Stimulated activated CD4-positive, alpha-beta T cell treated with anti-CD3 and anti-CD28 coated beads, Interleukin-4, amount 100 ng/mL, for 24 hours (primary cell): ENCODE measurements around the gene SLC13A5.
"Not testable (repeated sequence)": the region's sequence is repeated elsewhere in the genome, so short reads cannot be mapped to it uniquely, and the experiment has no call there.

Experiments
- DNase-seq: peaks from one replicate; pipeline ENCODE4 v3.0.0-alpha.2; 2020

The SLC13A5 gene

GRCh38 chr17:6658411-6658810, 54.8 kb downstream of the SLC13A5 start:
- DNase-seq, result not testable (repeated sequence)

- no peak for DNase-seq
Measured at GRCh38 chr17:6657633-6658287, 55.4 kb downstream of the SLC13A5 start.

DNA sequence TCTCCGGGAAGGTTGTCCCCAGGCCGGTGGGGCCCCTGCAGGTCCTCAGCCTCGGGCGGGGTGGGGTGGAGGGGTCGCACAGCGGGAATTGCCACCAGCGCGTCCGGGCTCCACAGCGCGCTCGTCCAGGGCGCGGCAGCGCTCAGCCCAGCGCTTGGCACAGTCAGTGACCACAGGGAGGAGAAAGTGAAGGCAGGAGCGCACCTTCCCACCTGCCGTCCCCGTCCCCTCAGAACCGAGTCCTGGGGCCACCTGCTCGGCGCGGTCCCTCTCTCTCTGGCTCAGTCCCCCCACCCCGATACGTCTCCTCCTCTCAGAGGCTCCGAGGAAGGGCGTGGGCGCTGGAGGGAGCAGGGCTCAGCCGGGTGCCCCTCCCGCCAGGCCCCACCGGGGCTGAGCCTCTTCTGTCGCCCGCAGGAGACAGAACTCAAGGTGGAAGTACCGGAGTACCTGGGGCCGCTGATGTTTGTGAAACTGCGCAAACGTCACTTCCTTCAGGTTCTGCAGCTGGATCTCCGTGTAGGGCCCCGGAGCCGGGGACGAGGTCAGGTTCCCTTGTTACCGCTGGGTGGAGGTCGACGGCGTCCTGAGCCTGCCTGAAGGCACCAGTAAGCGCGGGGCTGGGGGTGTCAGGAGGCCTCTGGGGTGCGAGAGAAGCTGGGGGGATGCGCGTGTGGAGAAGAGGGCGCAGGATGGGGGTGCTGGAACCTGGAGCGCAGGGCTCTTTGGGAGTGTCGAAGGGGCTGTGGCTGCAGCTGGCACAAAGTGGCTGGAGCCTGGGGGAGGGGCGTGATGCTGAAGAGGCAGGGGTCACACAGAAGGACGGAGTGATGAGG, 56.2 kb downstream of the SLC13A5 start:
- DNase-seq, result peak; percentile 71

DNA sequence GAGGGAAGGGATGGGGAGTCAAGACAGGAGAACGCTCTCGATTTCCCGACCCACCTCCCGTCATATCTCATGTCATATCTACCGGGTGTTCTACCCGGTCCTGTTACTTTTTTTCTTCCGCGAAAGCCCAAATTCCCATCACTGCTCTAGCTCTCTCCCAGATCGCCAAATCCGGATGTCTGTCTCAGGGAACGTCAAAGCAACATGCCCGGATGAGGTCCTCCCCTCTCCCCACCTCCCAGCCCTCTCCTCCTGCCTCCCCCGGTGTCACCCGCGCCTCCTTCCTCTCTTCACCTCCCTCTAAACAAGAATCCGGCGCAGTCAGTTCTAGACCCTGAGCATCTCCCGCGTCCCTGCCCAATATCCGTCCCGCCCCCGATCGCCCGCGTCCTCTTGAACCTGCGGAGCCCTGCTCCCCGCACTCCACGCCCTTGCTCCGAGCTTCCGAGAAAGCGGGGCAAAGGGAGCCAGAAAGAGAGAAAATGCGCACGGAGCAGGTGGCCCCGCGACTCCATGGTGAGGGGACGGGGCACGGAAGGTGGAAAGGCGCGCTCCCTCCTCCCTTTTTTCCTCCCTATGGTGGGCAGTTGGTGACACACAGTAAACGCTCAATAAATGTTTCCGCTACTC, 57.3 kb downstream of the SLC13A5 start:
- DNase-seq, result not testable (repeated sequence)

GRCh38 chr17:6654841-6655731, 58.1 kb downstream of the SLC13A5 start:
- DNase-seq, result no peak

DNA sequence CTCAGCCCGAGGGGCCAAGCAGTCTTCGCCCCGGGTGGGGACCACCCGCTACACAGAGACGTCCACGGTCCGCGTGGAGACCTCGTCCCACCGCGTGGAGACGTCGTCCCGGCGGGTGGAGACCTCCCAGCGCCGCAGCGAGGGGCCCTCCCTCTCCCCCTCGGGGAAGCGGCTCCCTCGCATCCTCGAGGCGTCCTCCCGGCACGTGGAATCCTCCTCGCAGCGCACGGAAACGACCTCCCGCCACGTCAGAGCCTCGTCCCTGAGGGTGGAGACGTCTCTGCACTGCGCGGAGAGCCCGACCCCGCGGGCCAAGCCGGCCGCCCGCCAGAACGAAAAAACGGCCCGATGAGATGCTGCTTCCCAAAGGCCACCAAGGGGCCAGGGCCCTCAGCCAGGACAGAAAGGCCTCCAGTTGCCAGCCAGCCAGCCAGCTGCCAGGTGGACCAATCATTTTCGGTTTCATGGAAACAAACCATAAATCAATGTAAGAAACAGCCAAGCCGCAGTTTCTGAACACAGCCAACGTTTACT, 61.2 kb downstream of the SLC13A5 start:
- no peak for DNase-seq

GRCh38 chr17:6651354-6651918, 61.7 kb downstream of the SLC13A5 start, which contains the start of the genes C17orf100 and MED31:
Gene C17orf100 (plus strand): TSS chr17:6651762. CDS start chr17:6651914, 152 bp downstream.
Gene MED31 (minus strand): TSS chr17:6651605. CDS start chr17:6651528, 77 bp downstream.
- peak; percentile 96 for DNase-seq

- DNase-seq, result no peak
Measured at GRCh38 chr17:6648181-6648580, 65.0 kb downstream of the SLC13A5 start.

DNA sequence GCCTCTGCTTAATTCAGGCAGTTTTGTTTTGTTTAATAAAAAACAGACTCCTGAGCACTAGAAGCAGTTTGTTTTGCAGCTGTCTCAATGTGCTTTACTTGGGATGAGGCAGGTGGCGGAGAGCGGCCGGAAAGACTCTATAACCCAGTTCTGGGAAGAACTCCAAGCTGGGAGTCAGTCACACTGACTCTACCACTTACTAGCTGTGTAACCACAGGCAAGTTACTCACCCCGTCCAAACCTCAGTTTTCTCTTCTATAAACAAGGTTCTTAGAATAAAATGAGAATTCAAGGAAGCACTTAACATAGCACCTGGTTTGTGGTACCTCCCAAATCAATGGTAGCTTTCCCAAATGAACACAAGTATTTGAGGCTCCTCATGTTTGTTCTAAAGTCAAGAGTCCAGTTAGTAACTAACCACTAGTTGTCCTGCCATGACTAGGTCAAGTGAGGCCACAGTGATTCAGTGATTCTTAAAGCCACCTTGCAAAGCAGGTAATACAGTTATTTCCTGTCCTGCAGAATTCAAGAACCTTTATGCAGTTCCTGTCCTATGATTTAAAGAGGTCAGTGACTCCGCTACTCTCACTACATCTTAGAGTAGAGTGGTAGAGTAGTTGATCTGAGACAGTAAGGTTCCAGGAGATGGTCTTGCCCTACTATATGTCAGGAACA, 69.6 kb downstream of the SLC13A5 start:
- DNase-seq, result no peak

DNA sequence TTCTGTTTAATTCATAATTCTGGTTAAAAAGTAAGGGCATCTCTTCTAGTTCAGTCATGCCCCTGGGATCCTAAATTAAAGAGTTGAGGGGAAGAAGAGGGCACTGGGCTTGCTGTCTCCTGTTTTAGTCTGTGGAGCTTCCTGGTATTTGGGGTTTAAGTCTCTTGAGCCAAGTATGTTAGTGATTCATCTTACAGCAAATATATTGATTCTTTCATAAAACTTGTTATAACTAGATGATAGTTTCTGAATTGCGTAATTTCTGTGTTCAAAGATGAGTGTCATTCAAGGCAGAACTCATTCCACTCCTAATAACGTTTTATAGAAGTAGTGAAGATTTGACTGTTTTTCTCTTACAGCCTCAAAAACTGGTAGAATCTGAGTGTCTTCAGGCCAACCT, 70.6 kb downstream of the SLC13A5 start:
- no peak for DNase-seq

GRCh38 chr17:6641247-6641863, 71.8 kb downstream of the SLC13A5 start:
- no peak for DNase-seq

- DNase-seq, result peak; percentile 93
Measured at GRCh38 chr17:6640536-6641246, 72.5 kb downstream of the SLC13A5 start, which contains the start of the genes KIAA0753 and TXNDC17. Gene KIAA0753 (minus strand): TSS chr17:6640711. CDS start chr17:6635103, 5,608 bp downstream. Gene TXNDC17 (plus strand): TSS chr17:6641060. CDS start chr17:6641083, 23 bp downstream.

- DNase-seq, result no peak
Measured at GRCh38 chr17:6639586-6640535, 73.3 kb downstream of the SLC13A5 start.

GRCh38 chr17:6639014-6639585, 74.1 kb downstream of the SLC13A5 start:
- DNase-seq, result no peak

- DNase-seq, result no peak
Measured at GRCh38 chr17:6638046-6638908, 74.9 kb downstream of the SLC13A5 start.

DNA sequence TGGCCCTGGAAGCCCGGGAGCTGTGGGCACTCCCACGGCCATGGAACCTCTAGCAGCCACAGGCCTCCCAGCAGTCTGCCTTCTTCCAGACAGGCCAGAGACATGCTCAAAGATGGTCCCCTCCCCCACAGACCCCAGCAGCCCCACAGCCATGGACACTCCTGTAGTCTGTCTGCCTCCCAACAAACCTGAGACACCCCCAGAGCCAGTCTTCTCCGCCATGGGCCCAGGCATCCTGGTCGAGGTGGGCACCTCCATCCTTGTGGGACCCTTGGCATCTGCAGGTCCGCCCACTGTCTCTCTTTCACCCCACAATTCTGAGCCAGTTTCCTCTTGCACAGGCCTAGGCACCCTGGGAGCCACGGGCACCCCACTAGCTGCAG, 75.7 kb downstream of the SLC13A5 start:
- no peak for DNase-seq
